Measurements from ENCODE around the gene GLS.

The GLS gene

GRCh38 chr2:190888449-190888848 is 7.8 kb downstream of the GLS start:
- DNase-seq: no peak

DNA sequence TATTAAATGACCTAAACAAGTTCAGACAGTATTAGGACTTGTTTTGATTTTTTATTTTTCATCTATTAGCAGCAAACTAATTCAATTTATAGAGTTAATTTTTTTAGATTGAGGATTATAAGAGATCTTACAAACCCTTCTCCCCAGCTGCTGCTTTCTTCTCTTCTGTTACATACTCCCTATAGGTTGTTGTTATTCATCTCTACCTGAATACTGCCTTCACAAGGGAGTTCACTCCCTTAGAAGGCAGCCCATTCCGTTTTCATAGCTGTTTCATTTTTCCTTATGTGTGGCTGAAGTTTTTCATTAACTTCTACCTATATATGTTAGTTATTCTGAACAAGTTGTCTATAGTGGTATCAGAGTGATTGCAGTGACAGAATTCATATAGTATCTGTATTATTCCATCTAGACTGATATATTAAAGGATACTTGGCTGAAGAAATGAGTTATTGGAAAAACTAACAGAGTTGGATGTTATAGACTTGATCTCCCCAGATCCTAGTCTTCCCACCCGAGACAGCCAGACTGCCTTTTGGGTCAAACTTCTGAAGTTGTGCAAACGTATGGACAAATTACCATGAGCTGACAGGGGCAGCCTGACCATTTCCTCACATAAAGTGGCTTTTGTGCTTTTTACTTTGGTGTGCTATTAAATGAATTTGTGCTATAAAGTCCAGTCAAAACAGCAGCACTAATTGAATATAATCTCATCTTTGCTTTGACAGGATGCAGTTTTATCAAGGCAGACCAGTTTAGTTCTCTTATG is 8.7 kb downstream of the GLS start:
- no peak for DNase-seq

- no peak for DNase-seq
Measured at GRCh38 chr2:190891372-190891771, 10.8 kb downstream of the GLS start.

GRCh38 chr2:190891889-190892288 is 11.3 kb downstream of the GLS start:
- no peak for DNase-seq

DNA sequence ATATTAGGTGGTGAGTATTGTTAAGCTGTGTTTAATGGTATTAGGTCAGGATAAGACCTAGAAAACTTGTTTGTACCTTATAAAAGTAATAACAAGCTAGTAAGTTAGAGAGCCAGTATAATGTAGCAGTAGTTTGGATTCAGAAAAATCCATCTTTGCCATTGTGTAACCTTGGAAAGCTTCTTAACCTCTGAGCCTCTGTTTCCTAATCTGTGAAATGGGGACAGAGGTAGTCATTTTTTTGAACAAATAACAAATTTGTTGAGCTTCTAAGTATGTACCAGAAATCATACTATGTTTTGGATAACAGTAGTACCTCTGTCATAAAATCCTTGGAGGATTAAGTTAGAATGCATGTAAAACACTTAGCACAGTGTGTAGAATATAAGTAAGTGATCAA is 12.5 kb downstream of the GLS start:
- DNase-seq: no peak

- DNase-seq: no peak
Measured at GRCh38 chr2:190896477-190896876, 15.9 kb downstream of the GLS start.

DNA sequence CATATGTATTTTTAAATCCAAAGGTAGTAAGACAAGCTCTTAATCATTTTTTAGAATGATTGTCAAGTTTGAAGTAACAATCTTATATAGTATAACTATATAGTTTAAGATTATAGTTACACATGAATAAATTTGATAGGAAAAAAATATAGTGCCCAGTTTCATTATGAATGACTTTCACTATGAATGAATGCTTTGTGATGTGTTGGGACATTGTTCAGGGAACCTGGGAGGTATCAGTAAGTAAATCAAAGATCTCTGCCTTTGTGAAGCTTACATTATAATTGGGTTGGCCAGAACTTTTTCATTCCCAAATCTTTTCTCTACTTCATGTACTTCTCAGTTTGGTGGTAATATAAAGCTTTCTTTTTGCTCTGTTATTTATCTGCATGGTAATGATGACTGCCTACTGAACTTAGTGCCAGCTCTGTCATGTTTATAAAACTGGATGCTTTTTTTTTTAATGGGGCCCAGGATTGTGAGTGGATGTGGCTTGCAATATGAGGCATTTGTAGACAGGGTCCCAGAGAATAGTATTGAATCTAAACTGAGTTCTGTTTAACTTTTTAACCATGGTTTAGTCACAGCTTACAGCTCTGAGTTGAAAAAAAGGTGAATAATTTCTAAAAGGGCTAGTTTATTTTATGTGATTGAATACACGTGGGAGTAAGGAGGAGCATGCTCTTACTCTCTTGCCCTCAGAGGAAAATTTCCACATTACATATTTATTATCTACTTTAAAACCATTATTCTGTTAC is 23.3 kb downstream of the GLS start:
- DNase-seq: no peak

DNA sequence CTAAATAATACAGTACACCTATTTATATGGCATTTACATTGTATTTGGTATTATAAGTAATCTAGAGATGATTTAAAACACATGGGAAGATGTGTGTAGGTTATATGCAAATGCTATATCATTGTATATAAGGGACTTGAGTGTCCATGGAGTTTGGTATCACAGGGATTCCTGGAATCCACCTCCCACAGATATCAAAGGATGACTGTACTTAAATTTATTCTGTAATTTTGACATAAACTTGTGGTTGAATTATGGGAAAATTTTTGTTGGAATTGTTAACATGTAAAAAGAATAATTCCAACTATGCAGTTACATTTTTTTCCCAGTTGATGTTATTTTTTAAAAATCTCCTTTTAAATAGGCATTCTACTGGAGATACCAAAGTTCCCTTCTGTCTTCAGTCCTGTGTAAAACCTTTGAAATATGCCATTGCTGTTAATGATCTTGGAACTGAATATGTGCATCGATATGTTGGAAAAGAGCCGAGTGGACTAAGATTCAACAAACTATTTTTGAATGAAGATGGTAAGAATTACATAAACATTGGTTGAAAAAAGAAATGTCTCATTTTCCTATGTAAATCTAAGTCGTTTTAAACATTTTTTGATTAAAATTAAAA is 24.1 kb downstream of the GLS start:
- DNase-seq: no peak

GRCh38 chr2:190908532-190908931 is 27.9 kb downstream of the GLS start:
- DNase-seq: no peak

GRCh38 chr2:190909680-190910079 is 29.1 kb downstream of the GLS start:
- DNase-seq: no peak

- DNase-seq: no peak
Measured at GRCh38 chr2:190910341-190911136, 29.9 kb downstream of the GLS start.

DNA sequence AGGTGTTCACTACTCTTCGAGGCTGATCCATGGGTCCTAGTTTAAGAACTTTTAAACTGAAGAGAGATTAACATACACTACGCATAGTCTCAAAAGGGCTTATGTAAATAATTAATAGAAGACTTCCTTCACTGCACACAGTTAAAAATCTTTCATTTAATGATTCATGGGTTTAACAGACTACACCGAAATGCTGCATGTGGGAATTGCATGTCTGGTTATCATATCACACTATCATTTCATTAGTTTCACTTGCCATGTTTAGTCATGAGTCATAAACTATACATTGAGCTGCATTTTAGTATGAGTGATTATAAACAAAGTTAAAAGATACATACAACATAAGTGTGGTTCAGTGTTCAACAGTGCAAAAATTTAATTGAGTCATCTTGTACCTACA is 31.2 kb downstream of the GLS start:
- no peak for DNase-seq

DNA sequence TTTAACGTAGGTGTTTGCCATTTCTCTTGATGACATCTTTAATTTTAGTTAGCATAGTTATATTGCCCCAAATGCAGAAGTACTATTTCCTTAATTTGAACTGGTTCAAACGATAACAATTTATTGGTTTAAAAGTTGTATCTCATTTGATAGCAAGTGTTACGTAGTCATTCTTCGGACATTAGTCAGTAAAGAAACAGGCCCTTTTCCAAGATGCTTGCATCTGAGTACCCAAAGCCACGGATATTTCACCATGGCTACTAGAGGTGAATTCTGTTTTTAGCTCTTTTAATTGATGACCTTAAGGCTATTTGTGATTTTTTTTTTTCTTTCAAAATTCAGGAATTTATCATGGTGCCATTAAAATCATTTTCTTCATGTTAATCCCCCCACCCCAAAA is 32.1 kb downstream of the GLS start:
- no peak for DNase-seq

DNA sequence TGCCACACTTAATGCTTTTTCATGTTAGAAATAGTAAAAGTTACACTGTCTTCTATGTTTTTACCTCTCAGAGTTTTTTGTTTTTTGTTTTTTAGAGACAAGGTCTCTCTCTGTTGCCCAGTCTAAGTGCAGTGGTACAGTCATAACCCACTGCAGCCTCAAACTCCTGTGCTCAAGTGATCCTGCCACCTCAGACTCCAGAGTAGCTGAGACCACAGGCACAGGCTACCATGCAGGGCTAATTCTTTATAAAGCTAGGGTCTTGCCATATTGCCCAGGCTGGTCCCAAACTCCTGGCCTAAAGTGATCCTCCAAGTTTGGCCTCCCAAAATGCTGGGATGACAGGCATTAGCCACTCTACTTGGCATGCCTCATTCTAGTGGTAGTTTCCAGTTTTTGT is 33.1 kb downstream of the GLS start:
- no peak for DNase-seq

DNA sequence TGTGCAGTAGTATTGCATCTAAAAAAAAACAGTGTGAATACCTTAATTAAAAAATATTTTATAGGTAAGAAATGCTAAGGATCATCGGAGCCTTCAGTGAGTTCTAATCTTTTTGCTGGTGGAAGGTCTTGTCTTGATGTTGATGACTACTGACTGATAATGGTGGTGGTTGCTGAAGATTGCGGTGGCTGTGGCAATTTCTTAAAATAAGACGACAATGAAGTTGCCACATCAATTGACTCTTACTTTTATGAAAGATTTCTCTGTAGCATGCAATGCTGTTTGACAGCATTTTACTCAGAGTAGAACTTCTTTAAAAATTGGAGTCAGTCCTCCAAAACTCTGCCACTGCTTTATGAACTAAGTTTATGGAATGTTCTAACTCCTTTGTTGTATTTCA is 36.2 kb downstream of the GLS start:
- no peak for DNase-seq

DNA sequence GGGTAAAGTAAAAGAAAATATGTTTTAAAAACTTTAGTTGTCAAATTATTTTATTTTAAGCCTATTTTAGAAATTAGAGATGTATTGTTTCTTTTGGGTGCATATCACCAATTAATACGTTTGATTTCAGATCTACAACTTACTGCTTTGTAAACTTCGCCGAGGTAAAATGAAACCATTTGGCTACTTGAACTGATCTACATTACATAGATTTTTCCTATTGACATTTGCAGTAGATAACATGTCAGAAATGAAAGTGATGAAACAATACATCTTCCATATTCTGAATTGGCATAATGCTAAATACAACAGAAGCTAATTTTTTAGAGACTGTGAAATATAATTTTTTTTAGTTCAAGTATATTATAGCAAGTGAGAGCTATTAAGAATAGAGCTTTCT is 39.5 kb downstream of the GLS start:
- DNase-seq: no peak

DNA sequence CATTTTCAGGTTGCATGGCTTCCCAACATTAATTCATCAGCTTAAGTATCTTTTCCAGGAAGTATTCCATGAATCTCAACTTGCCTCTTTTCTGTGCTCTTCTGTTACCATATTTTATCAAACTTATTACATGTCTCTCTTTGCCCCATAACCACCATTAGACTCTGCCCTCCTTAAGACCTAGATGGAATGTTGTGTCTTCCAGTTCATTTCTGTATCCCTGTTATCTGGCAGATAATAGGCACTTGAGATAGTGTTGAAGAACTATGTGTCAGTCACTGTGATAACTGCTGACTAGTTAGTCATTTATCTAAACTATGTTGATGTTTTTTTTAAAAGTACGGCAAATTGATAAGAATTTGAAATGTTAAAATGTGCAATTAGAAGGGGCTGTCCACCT is 41.8 kb downstream of the GLS start:
- DNase-seq: no peak

DNA sequence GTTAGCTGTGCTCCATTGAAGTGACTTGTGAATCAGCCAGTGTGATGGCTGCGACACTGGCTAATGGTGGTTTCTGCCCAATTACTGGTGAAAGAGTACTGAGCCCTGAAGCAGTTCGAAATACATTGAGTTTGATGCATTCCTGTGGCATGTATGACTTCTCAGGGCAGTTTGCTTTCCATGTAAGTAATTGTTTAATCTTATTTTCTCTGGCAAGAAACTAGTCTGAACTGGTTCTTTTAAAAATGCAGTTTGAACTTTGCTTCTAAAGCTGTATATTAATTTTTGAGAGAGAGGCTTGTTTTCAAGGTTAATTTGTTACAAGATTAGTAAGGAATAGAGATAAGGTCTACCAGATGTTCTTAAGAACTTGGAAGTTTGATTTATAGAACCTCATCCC is 46.7 kb downstream of the GLS start:
- no peak for DNase-seq

GRCh38 chr2:190929919-190930318 is 49.3 kb downstream of the GLS start:
- DNase-seq: no peak

DNA sequence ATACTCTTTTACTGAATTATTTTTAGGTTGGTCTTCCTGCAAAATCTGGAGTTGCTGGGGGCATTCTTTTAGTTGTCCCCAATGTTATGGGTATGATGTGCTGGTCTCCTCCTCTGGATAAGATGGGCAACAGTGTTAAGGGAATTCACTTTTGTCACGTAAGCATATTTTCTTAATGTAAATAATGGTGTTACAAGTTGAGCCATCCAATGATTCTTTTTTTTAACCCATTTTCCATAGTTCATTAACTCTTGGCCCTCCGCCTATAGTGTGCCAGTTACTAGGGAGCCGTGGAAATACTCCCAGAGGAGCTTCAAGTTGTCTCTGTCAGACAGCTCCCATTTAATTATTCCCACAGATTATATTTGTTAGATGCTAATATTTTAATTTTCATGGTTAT is 49.8 kb downstream of the GLS start:
- DNase-seq: no peak

DNA sequence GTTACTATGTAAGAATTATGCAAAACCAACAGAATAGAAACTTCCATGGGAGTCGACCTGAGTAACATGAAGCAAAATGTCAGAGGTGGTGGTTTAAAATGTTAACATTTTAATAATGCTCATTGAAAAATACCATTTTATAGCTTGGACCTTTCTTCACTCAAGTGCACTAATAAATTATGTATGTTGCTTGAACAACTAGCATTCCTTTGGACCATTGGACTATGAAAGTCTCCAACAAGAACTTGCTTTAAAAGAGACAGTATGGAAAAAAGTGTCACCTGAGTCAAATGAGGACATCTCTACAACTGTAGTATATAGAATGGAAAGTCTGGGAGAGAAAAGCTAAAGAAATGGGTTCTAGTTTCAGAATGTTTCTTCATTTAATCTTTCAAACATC is 51.9 kb downstream of the GLS start:
- no peak for DNase-seq

DNA sequence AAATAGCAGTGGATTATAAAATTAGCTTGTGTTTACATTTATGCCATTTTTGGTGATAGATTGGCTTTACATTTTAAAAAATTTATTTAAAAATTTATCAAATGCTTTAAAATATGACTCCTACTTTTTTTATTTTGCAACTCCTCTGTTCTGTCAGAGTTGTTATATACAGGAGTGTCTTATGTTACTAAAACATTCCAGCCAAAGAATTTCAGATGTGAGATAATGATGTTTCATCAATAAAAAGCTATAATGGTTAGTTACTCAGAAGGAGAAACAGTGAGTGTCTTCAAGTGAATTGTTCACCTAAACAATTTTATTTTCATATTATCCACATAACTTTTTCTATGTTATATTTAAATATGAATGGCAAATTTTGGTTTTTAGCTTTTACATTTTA is 52.7 kb downstream of the GLS start:
- no peak for DNase-seq

DNA sequence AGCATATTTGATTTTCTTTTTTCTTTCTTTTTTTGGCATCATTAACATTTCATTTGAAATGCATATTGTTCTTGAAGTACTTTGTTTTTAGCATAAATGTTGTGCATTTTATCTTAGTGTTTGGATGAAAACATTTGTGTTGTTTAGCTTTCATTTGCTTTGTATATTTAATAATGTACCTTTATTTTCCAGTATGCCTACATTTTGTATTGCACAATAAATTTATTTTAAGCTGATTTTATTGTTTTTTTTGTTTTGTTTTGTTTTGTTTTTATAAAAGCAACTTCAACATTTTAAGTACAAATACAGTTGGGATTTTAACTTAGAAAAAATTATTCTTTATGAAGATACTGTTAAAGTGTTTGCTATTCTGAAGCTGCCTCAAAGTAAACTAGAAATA is 54.4 kb downstream of the GLS start:
- no peak for DNase-seq

Data from central memory CD4-positive, alpha-beta T cell (primary cell).